H1 (cell line): ENCODE results near the gene SCN7A. TPM values are rescaled to one million over a fixed set of nuclear protein-coding genes. Genes with fewer than 3 reads are reported as not detected.

Source experiments
- CTCF ChIA-PET: fragments of 300-600 bp; sonication (Branson Sonifier 250); formaldehyde crosslinking; loops from one replicate; lab custom pipeline; 2021; ENCODE audit not compliant: partially characterized antibody; lab: Charles Lee
- POLR2A ChIA-PET: fragments of 300-600 bp; sonication (Branson Sonifier 250); formaldehyde crosslinking; loops from one replicate; lab custom pipeline; 2021; ENCODE audit warnings: inconsistent platforms; ENCODE audit not compliant: partially characterized antibody; lab: Charles Lee
- DNase-seq, 2 experiments: peaks; one replicate each; pipeline versions ENCODE4 v3.0.0 to v3.0.0-alpha.2; 2010 to 2022; ENCODE audit warnings: low spot score in 2 of 2, low read depth in 1 of 2, mixed read lengths in 1 of 2
- FAIRE-seq: peaks from 2 replicates; lab custom pipeline; 2011; peaks lifted over from hg19 to GRCh38; lab: Jason Lieb, UNC
- H2AFZ ChIP-seq: 2 replicates; pipeline ENCODE4 v1.8.1; 2012; ENCODE audit warnings: low read length, inconsistent platforms
- H2AK5ac ChIP-seq: 2 replicates; pipeline ENCODE4 v1.6.1; 2013; ENCODE audit warnings: low read depth, low read length
- H2BK120ac ChIP-seq: replicated peaks from 2 replicates; pipeline ENCODE3; 2013; ENCODE audit warnings: low read depth, low read length, inconsistent platforms
- H2BK12ac ChIP-seq: 2 replicates; pipeline ENCODE4 v1.6.1; 2013; ENCODE audit warnings: low read depth, low read length
- H2BK15ac ChIP-seq: 2 replicates; pipeline ENCODE4 v1.6.1; 2013; ENCODE audit warnings: low read length
- H2BK20ac ChIP-seq: 2 replicates; pipeline ENCODE4 v1.6.1; 2013; ENCODE audit warnings: low read length
- H2BK5ac ChIP-seq: 2 replicates; pipeline ENCODE4 v1.6.1; 2013; ENCODE audit warnings: low read depth, low read length
- H3K14ac ChIP-seq: 2 replicates; pipeline ENCODE4 v1.6.1; 2013; ENCODE audit warnings: inconsistent platforms; ENCODE audit not compliant: insufficient read length
- H3K18ac ChIP-seq: 2 replicates; pipeline ENCODE4 v1.6.1; 2013; ENCODE audit warnings: low read length; ENCODE audit errors: extremely low read depth
- H3K23ac ChIP-seq: 2 replicates; pipeline ENCODE4 v1.6.1; 2013; ENCODE audit warnings: inconsistent platforms; ENCODE audit not compliant: insufficient read length
- H3K23me2 ChIP-seq: 2 replicates; pipeline ENCODE4 v1.6.1; 2013; ENCODE audit warnings: low read depth, low read length
- H3K27ac ChIP-seq: 2 replicates; pipeline ENCODE4 v1.6.1; 2011; ENCODE audit warnings: low read depth, low read length, inconsistent platforms
- H3K27me3 ChIP-seq, 4 experiments: replicated peaks in 1 of 4; 1 replicate in 1 of 4; 2 replicates in 3 of 4; pipeline versions ENCODE4 v1.6.1 to v1.8.1; 2011 to 2013; ENCODE audit warnings: low read length in 3 of 4, mild to moderate bottlenecking in 3 of 4, inconsistent platforms in 2 of 4, mixed read lengths in 2 of 4, moderate library complexity in 1 of 4; ENCODE audit not compliant: control insufficient read depth in 3 of 4, insufficient read depth in 3 of 4; ENCODE audit errors: extremely low read depth in 1 of 4
- H3K36me3 ChIP-seq, 4 experiments: 2 replicates each; pipeline versions ENCODE4 v1.6.1 to v1.8.1; 2011 to 2013; ENCODE audit warnings: mild to moderate bottlenecking in 4 of 4, low read length in 3 of 4, moderate library complexity in 2 of 4, control low read depth in 1 of 4, inconsistent platforms in 1 of 4; ENCODE audit not compliant: insufficient read depth in 4 of 4, control insufficient read depth in 2 of 4
- H3K4ac ChIP-seq: replicated peaks from 2 replicates; pipeline ENCODE3; 2013; ENCODE audit warnings: low read length, low read depth, mixed read lengths, inconsistent platforms; ENCODE audit not compliant: insufficient read length
- H3K4me1 ChIP-seq, 4 experiments: replicated peaks in 1 of 4; 1 replicate in 1 of 4; 2 replicates in 3 of 4; pipeline versions ENCODE4 v1.6.1 to v1.8.1; 2011 to 2013; ENCODE audit warnings: low read length in 3 of 4, inconsistent platforms in 2 of 4, mixed read lengths in 1 of 4; ENCODE audit not compliant: insufficient read depth in 4 of 4, control insufficient read depth in 3 of 4
- H3K4me2 ChIP-seq, 2 experiments: 2 replicates each; pipeline versions ENCODE4 v1.6.1 to v1.8.1; 2011 to 2013; ENCODE audit warnings: low read depth in 2 of 2, low read length in 2 of 2, control low read depth in 1 of 2, inconsistent platforms in 1 of 2, mild to moderate bottlenecking in 1 of 2; ENCODE audit not compliant: insufficient read depth in 1 of 2
- H3K4me3 ChIP-seq, 4 experiments: fragments of 200-600, 300-600 bp in 1 of 4; sonication (generic), shearing (Covaris generic), sonication (Bioruptor Twin) in 1 of 4; 2 replicates each; pipeline versions ENCODE4 v1.5.1 to v1.8.1; 2011 to 2016; ENCODE audit warnings: low read length in 4 of 4, low read depth in 3 of 4, control low read depth in 2 of 4, inconsistent platforms in 2 of 4, mild to moderate bottlenecking in 2 of 4, mixed read lengths in 1 of 4, moderate library complexity in 1 of 4; ENCODE audit not compliant: insufficient read depth in 2 of 4; ENCODE audit errors: extremely low read depth in 1 of 4
- H3K56ac ChIP-seq: replicated peaks from 2 replicates; pipeline ENCODE3; 2013; ENCODE audit warnings: low read depth, mild to moderate bottlenecking, mixed read lengths, low read length, inconsistent platforms; ENCODE audit not compliant: insufficient read length
- H3K79me1 ChIP-seq: 2 replicates; pipeline ENCODE4 v1.6.1; 2013; ENCODE audit warnings: low read depth, low read length, control low read depth
- H3K79me2 ChIP-seq, 2 experiments: 2 replicates each; pipeline versions ENCODE4 v1.6.1 to v1.8.1; 2012 to 2013; ENCODE audit warnings: low read length in 2 of 2, mild to moderate bottlenecking in 2 of 2, inconsistent platforms in 1 of 2; ENCODE audit not compliant: insufficient read depth in 2 of 2, control insufficient read depth in 1 of 2
- H3K9ac ChIP-seq, 4 experiments: replicated peaks in 1 of 4; 1 replicate in 1 of 4; 2 replicates in 3 of 4; pipeline versions ENCODE4 v1.6.1 to v1.8.1; 2011 to 2013; ENCODE audit warnings: low read depth in 3 of 4, low read length in 3 of 4, control low read depth in 2 of 4, mild to moderate bottlenecking in 2 of 4, moderate library complexity in 2 of 4, inconsistent platforms in 1 of 4; ENCODE audit errors: extremely low read depth in 1 of 4
- H3K9me3 ChIP-seq, 2 experiments: 2 replicates each; pipeline versions ENCODE4 v1.6.1 to v1.8.1; 2012 to 2013; ENCODE audit warnings: mild to moderate bottlenecking in 2 of 2, moderate library complexity in 2 of 2, control low read depth in 1 of 2, inconsistent platforms in 1 of 2, low read depth in 1 of 2, low read length in 1 of 2, mixed read lengths in 1 of 2; ENCODE audit not compliant: insufficient read depth in 2 of 2
- H4K20me1 ChIP-seq, 2 experiments: replicated peaks in 1 of 2; 2 replicates each; pipeline versions ENCODE3 to v1.8.1; 2011 to 2013; ENCODE audit warnings: inconsistent platforms in 2 of 2, low read length in 2 of 2, mild to moderate bottlenecking in 1 of 2; ENCODE audit not compliant: insufficient read depth in 2 of 2, control insufficient read depth in 1 of 2
- H4K5ac ChIP-seq: 2 replicates; pipeline ENCODE4 v1.6.1; 2013; ENCODE audit warnings: low read length, low read depth, mixed read lengths, inconsistent platforms; ENCODE audit not compliant: insufficient read length
- H4K8ac ChIP-seq: 2 replicates; pipeline ENCODE4 v1.8.0; 2013; ENCODE audit warnings: mild to moderate bottlenecking, moderate library complexity, low read length, inconsistent platforms; ENCODE audit not compliant: insufficient read depth; ENCODE audit errors: extremely low read depth
- H4K91ac ChIP-seq: replicated peaks from 2 replicates; pipeline ENCODE3; 2013; ENCODE audit warnings: low read length, mixed read lengths, inconsistent platforms; ENCODE audit not compliant: insufficient read length
- BCL11A ChIP-seq, 2 experiments: IDR thresholded peaks; one replicate each; pipeline ENCODE4 v1.6.1; 2011; ENCODE audit warnings: low read depth in 2 of 2, low read length in 2 of 2, mild to moderate bottlenecking in 2 of 2
- CBX8 ChIP-seq: fragments of 300-800, 300-1000 bp; sonication (generic); IDR thresholded peaks from 2 replicates; pipeline ENCODE4 v1.7.1; 2016; ENCODE audit warnings: low read depth, low read length, borderline replicate concordance
- CREB1 ChIP-seq: IDR thresholded peaks from 2 replicates; pipeline ENCODE4 v1.6.1; 2012; ENCODE audit warnings: inconsistent platforms
- EP300 ChIP-seq, 2 experiments: IDR thresholded peaks; 1 replicate in 1 of 2; 2 replicates in 1 of 2; pipeline ENCODE4 v1.6.1; 2011 to 2012; ENCODE audit warnings: low read depth in 2 of 2, low read length in 2 of 2, mild to moderate bottlenecking in 2 of 2, borderline replicate concordance in 1 of 2, inconsistent platforms in 1 of 2, moderate library complexity in 1 of 2
- HDAC2 ChIP-seq, 2 experiments: fragments of 300-600 bp in 1 of 2; sonication (generic) in 1 of 2; IDR thresholded peaks; 2 replicates each; pipeline ENCODE4 v1.6.1; 2011 to 2012; ENCODE audit warnings: low read depth in 2 of 2, low read length in 2 of 2, mild to moderate bottlenecking in 2 of 2, moderate library complexity in 2 of 2, borderline replicate concordance in 1 of 2, inconsistent platforms in 1 of 2
- KDM1A ChIP-seq: fragments of 200-600, 300-600 bp; sonication (generic); IDR thresholded peaks from 2 replicates; pipeline ENCODE4 v1.7.1; 2016; ENCODE audit warnings: mild to moderate bottlenecking, low read length, borderline replicate concordance
- NRF1 ChIP-seq: IDR thresholded peaks from 2 replicates; pipeline ENCODE4 v1.6.1; 2011; ENCODE audit warnings: mild to moderate bottlenecking, low read depth, low read length, improper control_type of control experiment
- POLR2A ChIP-seq, 2 experiments: IDR thresholded peaks; 1 replicate in 1 of 2; 2 replicates in 1 of 2; pipeline ENCODE4 v1.6.1; 2011; ENCODE audit warnings: low read depth in 2 of 2, low read length in 2 of 2, mild to moderate bottlenecking in 2 of 2; ENCODE audit errors: control extremely low read depth in 1 of 2
- RNF2 ChIP-seq: fragments of 200-900, 300-1000 bp; sonication (generic); IDR thresholded peaks from 2 replicates; pipeline ENCODE4 v1.7.1; 2016; ENCODE audit warnings: borderline replicate concordance, low read depth, mild to moderate bottlenecking, antibody characterized with exemption, low read length; ENCODE audit not compliant: poor library complexity, severe bottlenecking; ENCODE audit errors: missing control alignments
- SIN3A ChIP-seq, 2 experiments: IDR thresholded peaks in 1 of 2; conservative IDR thresholded peaks in 1 of 2; 2 replicates each; pipeline ENCODE4 v1.6.1; 2011 to 2012; ENCODE audit warnings: low read length in 2 of 2, improper control_type of control experiment in 1 of 2, low read depth in 1 of 2, mild to moderate bottlenecking in 1 of 2
- SIRT6 ChIP-seq: IDR thresholded peaks from one replicate; pipeline ENCODE4 v1.7.1; 2012; ENCODE audit warnings: low read length, inconsistent platforms
- TAF7 ChIP-seq: optimal IDR thresholded peaks from 2 replicates; pipeline ENCODE3; 2011; ENCODE audit warnings: low read depth, mild to moderate bottlenecking, inconsistent platforms, low read length, moderate library complexity, borderline replicate concordance
- TEAD4 ChIP-seq: IDR thresholded peaks from 2 replicates; pipeline ENCODE4 v1.6.1; 2012; ENCODE audit warnings: low read depth, low read length, inconsistent platforms, mixed read lengths
- YY1 ChIP-seq: IDR thresholded peaks from 2 replicates; pipeline ENCODE4 v1.6.1; 2011; ENCODE audit warnings: low read depth, mild to moderate bottlenecking, low read length
- WGBS, 2 experiments: shearing (Covaris generic) in 1 of 2; methylation state at CpG; one replicate each; pipeline versions ENCODE4 v1.1.6 to v1.1.7; 2013 to 2015; ENCODE audit warnings: low lambda C conversion rate in 2 of 2, mixed read lengths in 2 of 2, inconsistent platforms in 1 of 2, low coverage in 1 of 2, missing lambda C conversion rate in 1 of 2; ENCODE audit not compliant: insufficient replicate concordance in 2 of 2, insufficient coverage in 1 of 2, insufficient read length in 1 of 2; ENCODE audit errors: extremely low coverage in 1 of 2, missing lambda C conversion rate in 1 of 2; 5-methylcytosine and 5-hydroxymethylcytosine counted together
- polyA plus RNA-seq, 7 experiments: library from polyadenylated mRNA; depleted of rRNA in 3 of 7; stranded (reverse) in 5 of 7; unstranded in 2 of 7; fragments of >200 nt in 5 of 7; fragments of 200-250 nt in 2 of 7; gene quantifications; 1 replicate in 5 of 7; 2 replicates in 1 of 7; 4 replicates in 1 of 7; pipeline versions ENCODE4 v1.2.1 to v1.2.3, GENCODE V29; 2011 to 2013; ENCODE audit warnings: missing spikeins in 2 of 7, mixed read lengths in 2 of 7
- total RNA-seq: library from RNA; stranded (reverse); fragmentation: NEBNext Ultra II Directional; extraction: Animal tissue kit (Norgen Biotek cat#: 25700); gene quantifications from 2 replicates; pipeline ENCODE4 v1.2.1, GENCODE V29; 2021

Gene SCN7A
- total and polyA plus RNA-seq, 2 of the 8 experiments (the other 6 are each of a cell fraction or from before 2014, with no cell fraction given) = 0.09 to 0.19 TPM

GRCh38 chr2:166520604-166521003 lies 26.6 kb upstream of the SCN7A start:
- FAIRE-seq (no peak), DNase-seq (no peak)
- H3K27ac ChIP-seq = no peak overlapping the region
- H2BK5ac ChIP-seq = no peak overlapping the region
- H4K8ac ChIP-seq = no peak overlapping the region
- H3K27me3 ChIP-seq = no peaks in the 10 kb centered on the region
- H3K56ac ChIP-seq = no peak overlapping the region
- ChIA-PET POLR2A (no interaction called here), CTCF (interaction anchor here (1.2 to 2.1 kb wide), 2 partner anchors 10 to 17 kb away, joined by 5 read pairs; no protein-coding TSS in a partner anchor)
- H3K9ac ChIP-seq = no peak overlapping the region
- WGBS, 2 experiments = 94% methylated on average over 2 of the region's 2 CpGs; no CpG with 5 or more reads in 1 of the 2 experiments
- no peak overlapping the region for H2BK12ac ChIP-seq
- peak overlapping the region; percentile 45; the same call in 1 of the 2 replicates for H2AFZ ChIP-seq
- no peaks in the 10 kb centered on the region for H3K79me2 ChIP-seq
- H4K5ac ChIP-seq = no peak overlapping the region
- no peak overlapping the region for H2BK120ac ChIP-seq
- H3K14ac ChIP-seq = no peak overlapping the region
- no peaks in the 10 kb centered on the region for H3K79me1 ChIP-seq
- H2BK20ac ChIP-seq = no peak overlapping the region
- H3K4me3 ChIP-seq = no peak overlapping the region
- H2AK5ac ChIP-seq = no peak overlapping the region
- H3K23ac ChIP-seq = no peak overlapping the region
- H3K4me1 ChIP-seq = peaks cover 0 to 4% (median 0%) of the 10 kb centered on the region in 4 experiments; a peak in 1 of 7 replicates
- no peak overlapping the region for H3K18ac ChIP-seq
- no peak overlapping the region for H3K4me2 ChIP-seq
- H3K9me3 ChIP-seq = no peaks in the 10 kb centered on the region
- no peaks in the 10 kb centered on the region; the same call in 1 of the 2 replicates for H3K23me2 ChIP-seq
- H3K36me3 ChIP-seq = no peaks in the 10 kb centered on the region
- H4K20me1 ChIP-seq = no peaks in the 10 kb centered on the region
- no peak overlapping the region for H2BK15ac ChIP-seq
- no peak overlapping the region for H4K91ac ChIP-seq
- no peak overlapping the region for H3K4ac ChIP-seq
- no peak for TF ChIP-seq YY1
- no peak for TF ChIP-seq TAF7
- TF ChIP-seq RNF2 = no peak
- no peak for TF ChIP-seq HDAC2 (IDR thresholded peaks at IDR 0.05; ENCODE audit: borderline replicate concordance in 1 of 2, low read depth in 2 of 2, low read length in 2 of 2)
- no peak for TF ChIP-seq NRF1
- TF ChIP-seq CBX8 = no peak
- no peak for TF ChIP-seq SIRT6
- no peak for TF ChIP-seq EP300 (IDR thresholded peaks at IDR 0.05; ENCODE audit: borderline replicate concordance in 1 of 2, low read depth in 2 of 2, low read length in 2 of 2)
- no peak for TF ChIP-seq POLR2A (IDR thresholded peaks at IDR 0.05; ENCODE audit: control extremely low read depth in 1 of 2, low read depth in 2 of 2, low read length in 2 of 2)
- no peak for TF ChIP-seq CREB1
- TF ChIP-seq BCL11A (IDR thresholded peaks at IDR 0.05; ENCODE audit: low read depth in 2 of 2, low read length in 2 of 2) = no peak
- TF ChIP-seq KDM1A = no peak
- no peak for TF ChIP-seq TEAD4
- TF ChIP-seq SIN3A (conservative IDR thresholded peaks at IDR 0.05 in 1 of 2, IDR thresholded peaks at IDR 0.05 in 1 of 2; ENCODE audit: low read depth in 1 of 2, low read length in 2 of 2) = no peak
